GM20431 (cell line): ENCODE measurements around the gene GNG10.

Source experiments
- in situ Hi-C: fragments of 300-500 bp; cut with MseI, MboI; formaldehyde crosslinking; loops from one replicate; pipeline ENCODE4 v1.15.0; 2020; ENCODE audit warnings: low sequenced_read_pairs; ENCODE audit not compliant: unreplicated experiment

Gene GNG10

GRCh38 chr9:111715471-111715870 lies 54.1 kb downstream of the GNG10 start:
- in situ Hi-C loops: no loop called here

GRCh38 chr9:111719541-111719940 lies 58.1 kb downstream of the GNG10 start:
- in situ Hi-C loops: no loop called here
